Prostate gland (tissue), 2 donors: ENCODE results near the gene KCNK5.

Experiments used
- POLR2A ChIP-seq: fragments of 450-650 bp; IDR thresholded peaks from one replicate; pipeline ENCODE4 v1.6.1; 2016; ENCODE audit warnings: antibody characterized with exemption, mild to moderate bottlenecking
- TF ChIP-seq, protein P1 (sequence below), 4 experiments: fragments of 200-600 bp in 2 of 4; fragments of 450-650 bp in 2 of 4; sonication (generic) in 2 of 4; IDR thresholded peaks; 1 replicate in 3 of 4; 2 replicates in 1 of 4; pipeline ENCODE4 v1.5.1; 2016 to 2019; ENCODE audit warnings: antibody characterized with exemption in 4 of 4, mild to moderate bottlenecking in 2 of 4, moderate library complexity in 2 of 4

DNA sequence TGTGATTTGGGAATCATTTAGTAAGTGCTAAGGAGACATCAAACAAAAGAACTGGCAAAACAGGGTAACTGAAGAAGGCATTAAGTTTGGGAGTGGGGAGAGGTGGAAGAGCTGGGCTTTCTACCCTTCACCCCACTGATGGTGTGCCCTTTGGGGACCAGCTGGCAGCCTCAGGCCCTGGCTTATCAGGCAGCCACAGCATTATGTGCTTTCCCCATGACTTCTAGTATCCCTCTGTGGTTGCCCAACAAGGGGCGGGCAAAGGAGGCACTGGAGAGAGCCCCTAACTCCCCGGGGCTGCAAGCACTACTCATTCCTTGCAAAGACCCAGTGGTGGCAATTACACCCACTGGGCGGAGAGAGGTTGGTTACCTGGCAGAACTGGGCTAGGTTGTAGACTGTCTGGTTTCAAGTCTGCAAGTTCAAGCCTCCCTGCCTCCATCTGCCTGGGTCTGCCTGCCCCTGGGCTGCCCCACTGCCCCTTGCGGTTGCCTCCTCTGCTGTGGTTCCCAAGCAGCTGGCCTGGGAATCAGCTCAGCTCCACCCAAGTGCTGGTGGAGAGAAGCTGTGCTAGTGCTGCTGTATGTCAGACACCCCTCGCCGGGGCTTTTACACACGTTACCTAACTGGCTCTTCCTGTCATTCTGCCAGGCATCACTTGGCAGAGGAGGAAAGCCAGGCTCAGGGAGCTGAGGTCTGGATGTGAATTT, 29.9 kb downstream of the KCNK5 start:
- TF ChIP-seq, protein P1, sequence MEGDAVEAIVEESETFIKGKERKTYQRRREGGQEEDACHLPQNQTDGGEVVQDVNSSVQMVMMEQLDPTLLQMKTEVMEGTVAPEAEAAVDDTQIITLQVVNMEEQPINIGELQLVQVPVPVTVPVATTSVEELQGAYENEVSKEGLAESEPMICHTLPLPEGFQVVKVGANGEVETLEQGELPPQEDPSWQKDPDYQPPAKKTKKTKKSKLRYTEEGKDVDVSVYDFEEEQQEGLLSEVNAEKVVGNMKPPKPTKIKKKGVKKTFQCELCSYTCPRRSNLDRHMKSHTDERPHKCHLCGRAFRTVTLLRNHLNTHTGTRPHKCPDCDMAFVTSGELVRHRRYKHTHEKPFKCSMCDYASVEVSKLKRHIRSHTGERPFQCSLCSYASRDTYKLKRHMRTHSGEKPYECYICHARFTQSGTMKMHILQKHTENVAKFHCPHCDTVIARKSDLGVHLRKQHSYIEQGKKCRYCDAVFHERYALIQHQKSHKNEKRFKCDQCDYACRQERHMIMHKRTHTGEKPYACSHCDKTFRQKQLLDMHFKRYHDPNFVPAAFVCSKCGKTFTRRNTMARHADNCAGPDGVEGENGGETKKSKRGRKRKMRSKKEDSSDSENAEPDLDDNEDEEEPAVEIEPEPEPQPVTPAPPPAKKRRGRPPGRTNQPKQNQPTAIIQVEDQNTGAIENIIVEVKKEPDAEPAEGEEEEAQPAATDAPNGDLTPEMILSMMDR (IDR thresholded peaks at IDR 0.05) = no peak
- TF ChIP-seq POLR2A = no peak
